CD4-positive, alpha-beta T cell treated with Interleukin-21 for 1 hour (primary cell): ENCODE data around the gene RASGRP2.
A peak's percentile ranks its signal among the peaks of the same experiment; 100 is the strongest.

Source experiments
- DNase-seq: peaks from one replicate; pipeline ENCODE4 v3.0.0-alpha.2; 2020

The RASGRP2 gene

GRCh38 chr11:64755681-64756361, 11.9 kb upstream of the RASGRP2 start:
- DNase-seq: no peak

- DNase-seq: no peak
These were observed 11.1 kb upstream of the RASGRP2 start for GRCh38 chr11:64754919-64755662.

- no peak for DNase-seq
These were observed 10.4 kb upstream of the RASGRP2 start for GRCh38 chr11:64754124-64754918.

GRCh38 chr11:64753380-64754123, 9.6 kb upstream of the RASGRP2 start:
- no peak for DNase-seq

- no peak for DNase-seq
These were observed 9.1 kb upstream of the RASGRP2 start for GRCh38 chr11:64753019-64753379.

- no peak for DNase-seq
These were observed 8.4 kb upstream of the RASGRP2 start for GRCh38 chr11:64752175-64752970.

- DNase-seq: no peak
These were observed 7.6 kb upstream of the RASGRP2 start for GRCh38 chr11:64751580-64751979.

- no peak for DNase-seq
These were observed 7.2 kb upstream of the RASGRP2 start for GRCh38 chr11:64751136-64751535.

- peak; percentile 45 for DNase-seq
These were observed 6.6 kb upstream of the RASGRP2 start for GRCh38 chr11:64750361-64751054.

- no peak for DNase-seq
These were observed 4.2 kb upstream of the RASGRP2 start for GRCh38 chr11:64747961-64748665.

GRCh38 chr11:64746486-64746885, 2.5 kb upstream of the RASGRP2 start:
- no peak for DNase-seq

GRCh38 chr11:64745521-64746328, 1.8 kb upstream of the RASGRP2 start:
- DNase-seq: peak; percentile 85

GRCh38 chr11:64745189-64745520, 1.2 kb upstream of the RASGRP2 start:
- peak; percentile 90 for DNase-seq

GRCh38 chr11:64744544-64745188, 724 bp upstream of the RASGRP2 start:
- no peak for DNase-seq

GRCh38 chr11:64742889-64743590, 902 bp downstream of the RASGRP2 start:
- DNase-seq: peak; percentile 76

GRCh38 chr11:64742087-64742888, 1.7 kb downstream of the RASGRP2 start:
- DNase-seq: no peak

- DNase-seq: no peak
These were observed 2.4 kb downstream of the RASGRP2 start for GRCh38 chr11:64741375-64742086.
